Left ventricle myocardium inferior (tissue), 1 donor: ENCODE measurements around the gene ADK. TPM values are rescaled to one million over a fixed set of nuclear protein-coding genes. Genes with fewer than 3 reads are reported as not detected.

Experiments used
- DNase-seq: peaks from one replicate; pipeline ENCODE4 v3.0.0-alpha.2; 2020
- H3K27ac ChIP-seq: fragments of 200-600 bp; replicated peaks from 2 replicates; pipeline ENCODE4 v1.8.0; 2021
- H3K27me3 ChIP-seq: fragments of 200-600 bp; 2 replicates; pipeline ENCODE4 v1.8.0; 2021; ENCODE audit warnings: low read depth
- H3K36me3 ChIP-seq: fragments of 200-600 bp; 2 replicates; pipeline ENCODE4 v1.8.0; 2021
- H3K4me1 ChIP-seq: fragments of 200-600 bp; 2 replicates; pipeline ENCODE4 v1.8.0; 2021
- H3K4me3 ChIP-seq: fragments of 200-600 bp; 2 replicates; pipeline ENCODE4 v1.8.0; 2021; ENCODE audit warnings: mild to moderate bottlenecking, moderate library complexity
- H3K9me3 ChIP-seq: fragments of 200-600 bp; replicated peaks from 2 replicates; pipeline ENCODE4 v1.8.0; 2021
- intact Hi-C: fragments of 100-400 bp; cut with micrococcal nuclease; formaldehyde crosslinking; loops from one replicate; pipeline ENCODE4 v1.11.0; 2022
- total RNA-seq: library from RNA; stranded (reverse); fragmentation: NEBNext Ultra II Directional; extraction: Animal tissue kit (Norgen Biotek cat#: 25700); gene quantifications from one replicate; pipeline ENCODE4 v1.2.1, GENCODE V29; 2021
- TF ChIP-seq, protein P1 (sequence below): fragments of 200-600 bp; IDR thresholded peaks from 2 replicates; pipeline ENCODE4 v1.8.0; 2021; ENCODE audit warnings: antibody characterized with exemption, mild to moderate bottlenecking, borderline replicate concordance
- donor health status: DM: no; HTN: yes; CAD: no; lungs with severe emphysema.

Gene ADK
- total RNA-seq, 1 donor from 2014 or later = 41.3 TPM

DNA sequence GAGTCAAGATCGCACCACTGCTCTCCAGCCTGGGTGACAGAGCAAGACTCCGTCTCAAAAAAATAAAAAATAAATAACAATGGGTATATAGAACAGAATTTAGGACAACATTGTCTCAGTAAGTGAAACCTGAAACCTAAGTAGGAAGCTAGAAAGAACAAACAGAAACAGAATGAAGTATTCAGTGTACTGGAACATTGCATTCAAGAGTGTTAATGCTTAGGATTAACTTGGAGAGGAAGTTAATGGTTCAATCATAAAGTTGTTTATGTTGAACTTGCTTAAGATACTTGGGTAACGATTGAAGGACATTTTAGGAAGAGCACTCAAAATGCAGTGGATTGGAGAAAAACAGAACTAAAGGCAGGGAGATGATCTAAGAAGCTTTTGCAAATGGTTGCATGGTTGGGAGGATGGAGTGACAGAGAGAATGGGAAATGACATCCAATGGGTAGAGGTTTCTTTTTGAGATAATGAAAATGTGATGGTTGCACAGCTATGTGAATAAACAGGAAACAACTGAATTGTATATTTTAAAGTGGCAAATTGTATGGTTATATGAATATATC, 233.7 kb downstream of the ADK start:
- no peak for DNase-seq
- no peaks in the 10 kb centered on the region for H3K9me3 ChIP-seq
- no peak overlapping the region for H3K27ac ChIP-seq
- TF ChIP-seq, protein P1, sequence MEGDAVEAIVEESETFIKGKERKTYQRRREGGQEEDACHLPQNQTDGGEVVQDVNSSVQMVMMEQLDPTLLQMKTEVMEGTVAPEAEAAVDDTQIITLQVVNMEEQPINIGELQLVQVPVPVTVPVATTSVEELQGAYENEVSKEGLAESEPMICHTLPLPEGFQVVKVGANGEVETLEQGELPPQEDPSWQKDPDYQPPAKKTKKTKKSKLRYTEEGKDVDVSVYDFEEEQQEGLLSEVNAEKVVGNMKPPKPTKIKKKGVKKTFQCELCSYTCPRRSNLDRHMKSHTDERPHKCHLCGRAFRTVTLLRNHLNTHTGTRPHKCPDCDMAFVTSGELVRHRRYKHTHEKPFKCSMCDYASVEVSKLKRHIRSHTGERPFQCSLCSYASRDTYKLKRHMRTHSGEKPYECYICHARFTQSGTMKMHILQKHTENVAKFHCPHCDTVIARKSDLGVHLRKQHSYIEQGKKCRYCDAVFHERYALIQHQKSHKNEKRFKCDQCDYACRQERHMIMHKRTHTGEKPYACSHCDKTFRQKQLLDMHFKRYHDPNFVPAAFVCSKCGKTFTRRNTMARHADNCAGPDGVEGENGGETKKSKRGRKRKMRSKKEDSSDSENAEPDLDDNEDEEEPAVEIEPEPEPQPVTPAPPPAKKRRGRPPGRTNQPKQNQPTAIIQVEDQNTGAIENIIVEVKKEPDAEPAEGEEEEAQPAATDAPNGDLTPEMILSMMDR = no peak
- no peaks in the 10 kb centered on the region for H3K27me3 ChIP-seq
- H3K36me3 ChIP-seq = no peaks in the 10 kb centered on the region
- no peaks in the 10 kb centered on the region for H3K4me1 ChIP-seq
- H3K4me3 ChIP-seq = no peak overlapping the region
- intact Hi-C loops = no loop called here

DNA sequence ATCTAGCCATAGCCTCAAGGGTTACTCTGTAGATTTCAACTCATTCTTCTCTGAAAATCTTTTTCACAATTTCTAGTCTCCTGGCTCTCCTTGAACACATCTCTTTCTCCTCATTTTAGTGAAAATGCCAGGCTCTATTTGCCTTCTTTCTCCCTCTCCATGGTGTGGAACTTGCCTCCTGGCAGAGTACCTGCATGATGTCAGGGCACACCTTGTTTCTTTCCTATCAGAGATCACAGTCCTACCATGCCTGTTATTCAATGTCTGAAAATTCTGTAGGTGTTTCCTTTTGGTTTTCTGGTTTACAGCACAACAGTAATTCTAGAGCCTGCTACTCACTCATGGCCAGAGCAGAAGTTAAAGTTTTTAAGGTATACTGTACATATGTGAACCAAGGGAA, 237.8 kb downstream of the ADK start:
- H3K27me3 ChIP-seq = no peaks in the 10 kb centered on the region

DNA sequence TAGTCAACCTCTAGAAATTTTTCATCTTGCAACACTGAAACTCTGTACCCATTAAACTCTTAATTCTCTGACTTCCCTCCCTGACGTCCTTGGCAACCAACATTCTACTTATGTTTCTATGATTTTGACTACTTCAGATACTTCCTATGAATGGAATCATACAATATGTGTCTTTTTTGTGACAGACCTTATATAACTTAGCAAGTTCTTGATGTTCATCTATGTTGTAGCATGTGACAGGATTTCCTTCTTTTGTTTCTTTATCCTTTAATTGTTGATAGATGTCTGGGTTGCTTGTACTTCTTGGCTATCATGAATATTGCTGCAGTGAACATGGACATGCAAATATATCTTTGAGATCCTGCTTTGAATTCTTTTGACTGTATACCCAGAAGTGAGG, 240.8 kb downstream of the ADK start:
- DNase-seq = no peak
- H3K4me3 ChIP-seq = no peak overlapping the region
- TF ChIP-seq, protein P1 = no peak
- H3K4me1 ChIP-seq = peaks cover 5% of the 10 kb centered on the region
- H3K27ac ChIP-seq = no peak overlapping the region
- no peaks in the 10 kb centered on the region for H3K9me3 ChIP-seq
- H3K36me3 ChIP-seq = peaks cover 5% of the 10 kb centered on the region
- intact Hi-C loops = no loop called here
- H3K27me3 ChIP-seq = no peaks in the 10 kb centered on the region

More for the DNA sequence above, 237.8 kb downstream of the ADK start:
- no peaks in the 10 kb centered on the region for H3K36me3 ChIP-seq
- no peak overlapping the region for H3K27ac ChIP-seq
- no peaks in the 10 kb centered on the region for H3K9me3 ChIP-seq
- intact Hi-C loops = no loop called here
- no peak for DNase-seq
- H3K4me1 ChIP-seq = peaks cover 5% of the 10 kb centered on the region
- TF ChIP-seq, protein P1 = no peak
- no peak overlapping the region for H3K4me3 ChIP-seq

DNA sequence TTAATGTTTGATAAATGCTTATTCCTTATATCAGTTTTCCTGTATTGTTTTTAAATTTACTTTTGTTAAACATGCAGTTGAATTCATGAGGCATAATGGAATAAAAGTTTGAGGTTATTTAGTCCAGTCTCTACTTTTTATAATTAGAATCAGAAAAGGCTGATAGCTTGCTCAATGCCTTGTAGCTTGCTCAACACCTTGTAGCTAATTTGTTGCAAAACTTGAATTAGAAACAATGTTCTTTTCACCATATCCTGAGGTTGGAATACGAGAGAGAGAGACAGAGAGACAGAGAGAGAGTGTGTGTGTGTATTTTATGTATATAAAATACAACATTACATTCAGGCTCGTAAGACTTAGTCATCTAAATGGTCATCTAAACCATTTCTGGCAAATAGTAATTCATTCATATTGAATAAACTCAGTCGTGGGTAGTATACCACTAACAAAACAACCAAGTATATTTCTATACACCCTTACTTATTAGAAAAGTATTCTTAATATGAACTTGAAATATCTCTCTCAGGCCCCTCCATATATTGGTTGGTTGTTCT, 243.5 kb downstream of the ADK start:
- Histone ChIP-seq H3K9me3 (no peaks in the 10 kb centered on the region), H3K4me3 (no peak overlapping the region), H3K27me3 (no peaks in the 10 kb centered on the region), H3K27ac (no peak overlapping the region), H3K4me1 (peaks cover 5% of the 10 kb centered on the region), H3K36me3 (peaks cover 5% of the 10 kb centered on the region)
- TF ChIP-seq, protein P1 = no peak
- no peak for DNase-seq
- intact Hi-C loops = no loop called here

DNA sequence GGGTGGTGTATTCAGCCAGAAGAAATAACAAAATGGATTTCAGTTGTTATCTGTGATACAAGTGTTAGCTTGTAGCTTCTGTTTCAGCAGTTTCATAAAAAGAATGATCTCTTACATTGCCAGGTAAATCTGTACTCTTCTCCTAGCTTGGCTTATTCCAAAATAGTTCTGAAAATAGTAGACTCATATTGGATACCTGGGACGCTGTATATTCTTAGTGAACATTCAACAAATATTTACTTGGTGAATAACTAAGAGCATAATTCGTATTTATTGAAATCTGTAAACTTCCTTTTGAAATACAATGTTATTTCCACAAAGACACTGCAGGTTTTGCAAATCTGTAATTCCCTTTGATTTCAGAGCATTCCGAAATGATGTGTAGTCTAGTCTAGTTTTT, 249.2 kb downstream of the ADK start:
- no peaks in the 10 kb centered on the region for H3K4me1 ChIP-seq

More for the DNA sequence above, 249.2 kb downstream of the ADK start:
- Histone ChIP-seq H3K4me3 (no peak overlapping the region), H3K27ac (no peak overlapping the region), H3K9me3 (peaks cover 15% of the 10 kb centered on the region), H3K27me3 (no peaks in the 10 kb centered on the region), H3K36me3 (no peaks in the 10 kb centered on the region)
- TF ChIP-seq, protein P1 = no peak
- intact Hi-C loops = no loop called here
- DNase-seq = no peak
